Measurements from ENCODE around the gene DEDD2. TPM values are rescaled to one million over a fixed set of nuclear protein-coding genes. Genes with fewer than 3 reads are reported as not detected.

Gene DEDD2
- total RNA-seq, 3 donors from 2014 or later (not counting 1 experiment from before 2014, with no cell fraction given), result 83.2 to 110 (median 83.7) TPM

- DNase-seq, result no peak
- intact Hi-C loops (cut with micrococcal nuclease), result no loop called here
- H3K36me3 Mint-ChIP-seq, result no peaks in the 10 kb centered on the region
Measured at GRCh38 chr19:42246922-42247639, 29.6 kb upstream of the DEDD2 start.

GRCh38 chr19:42246143-42246921 lies 28.9 kb upstream of the DEDD2 start:
- no peak overlapping the region for H3K27ac ChIP-seq (ENCODE audit: low read length)
- ATAC-seq, result no peak
- intact Hi-C loops (cut with micrococcal nuclease), result no loop called here
- peaks cover 33% of the 10 kb centered on the region for H3K4me1 ChIP-seq (ENCODE audit: control insufficient read depth, insufficient read depth, low read length)
- Mint-ChIP-seq H3K27ac (peak overlapping the region; percentile 93 to 98), H3K4me3 (no peak overlapping the region), H3K9me3 (no peaks in the 10 kb centered on the region), H3K36me3 (no peaks in the 10 kb centered on the region), H3K27me3 (ENCODE audit: low read depth in 2 of 2) (no peaks in the 10 kb centered on the region), H3K4me1 (peaks cover 29 to 46% of the 10 kb centered on the region in 2 donors)
- peak in 1 of 2 donors; percentile 32 for DNase-seq
- peaks cover 5% of the 10 kb centered on the region for H3K36me3 ChIP-seq (ENCODE audit: control insufficient read depth, insufficient read depth, low read length)
- H3K9me3 ChIP-seq (ENCODE audit: control insufficient read depth, insufficient read depth, low read length), result no peaks in the 10 kb centered on the region
- H3K27me3 ChIP-seq (ENCODE audit: control insufficient read depth, insufficient read depth, low read length), result no peaks in the 10 kb centered on the region
- no peak for TF ChIP-seq CTCF (IDR thresholded peaks at IDR 0.05)
- 53% methylated on average over 10 of the region's 10 CpGs for WGBS (ENCODE audit: insufficient coverage)
- H3K4me3 ChIP-seq (ENCODE audit: low read length), result no peak overlapping the region

More at GRCh38 chr19:42246922-42247639, 29.6 kb upstream of the DEDD2 start:
- Mint-ChIP-seq H3K4me3 (no peak overlapping the region), H3K4me1 (peaks cover 28 to 46% of the 10 kb centered on the region in 2 donors), H3K27ac (peak overlapping the region in 1 of 2 donors; percentile 51), H3K9me3 (no peaks in the 10 kb centered on the region), H3K27me3 (ENCODE audit: low read depth in 2 of 2) (no peaks in the 10 kb centered on the region)
- H3K36me3 ChIP-seq (ENCODE audit: control insufficient read depth, insufficient read depth, low read length), result peaks cover 5% of the 10 kb centered on the region
- H3K9me3 ChIP-seq (ENCODE audit: control insufficient read depth, insufficient read depth, low read length), result no peaks in the 10 kb centered on the region
- H3K4me1 ChIP-seq (ENCODE audit: control insufficient read depth, insufficient read depth, low read length), result peaks cover 34% of the 10 kb centered on the region
- no peaks in the 10 kb centered on the region for H3K27me3 ChIP-seq (ENCODE audit: control insufficient read depth, insufficient read depth, low read length)
- no peak overlapping the region for H3K27ac ChIP-seq (ENCODE audit: low read length)
- TF ChIP-seq CTCF (IDR thresholded peaks at IDR 0.05), result no peak
- no peak overlapping the region for H3K4me3 ChIP-seq (ENCODE audit: low read length)
- 96% methylated on average over 7 of the region's 7 CpGs for WGBS (ENCODE audit: insufficient coverage)
- ATAC-seq, result no peak

- Histone ChIP-seq H3K27me3 (ENCODE audit: control insufficient read depth, insufficient read depth, low read length) (no peaks in the 10 kb centered on the region), H3K4me1 (ENCODE audit: control insufficient read depth, insufficient read depth, low read length) (peaks cover 36% of the 10 kb centered on the region), H3K27ac (ENCODE audit: low read length) (peak overlapping the region; percentile 74), H3K9me3 (ENCODE audit: control insufficient read depth, insufficient read depth, low read length) (no peaks in the 10 kb centered on the region), H3K36me3 (ENCODE audit: control insufficient read depth, insufficient read depth, low read length) (peaks cover 8% of the 10 kb centered on the region), H3K4me3 (ENCODE audit: low read length) (no peak overlapping the region)
- peak overlapping the region; percentile 93 to 98 for H3K27ac Mint-ChIP-seq
- TF ChIP-seq CTCF (IDR thresholded peaks at IDR 0.05), result no peak
- intact Hi-C loops (cut with micrococcal nuclease), result no loop called here
- H3K9me3 Mint-ChIP-seq, result no peaks in the 10 kb centered on the region
- H3K4me3 Mint-ChIP-seq, result peak overlapping the region; percentile 96
- no peak for ATAC-seq
- H3K27me3 Mint-ChIP-seq (ENCODE audit: low read depth in 2 of 2), result no peaks in the 10 kb centered on the region
- no peaks in the 10 kb centered on the region for H3K36me3 Mint-ChIP-seq
- 88% methylated on average over 10 of the region's 10 CpGs for WGBS (ENCODE audit: insufficient coverage)
- peaks cover 34 to 57% of the 10 kb centered on the region in 2 donors for H3K4me1 Mint-ChIP-seq
- no peak for DNase-seq
Measured at GRCh38 chr19:42245231-42245630, 27.8 kb upstream of the DEDD2 start.

Data from natural killer cell (primary cell).